ENCODE data around the gene VASP. TPM values are rescaled to one million over a fixed set of nuclear protein-coding genes. Genes with fewer than 3 reads are reported as not detected.

The VASP gene
- total and polyA plus RNA-seq, 2 experiments from 2014 or later = 60.3 to 147 TPM

GRCh38 chr19:45505996-45506245 lies 1.4 kb upstream of the VASP start:
- Histone ChIP-seq H3K27ac (ENCODE audit: low read depth) (peak overlapping the region; percentile 80), H3K4me3 (peak overlapping the region; percentile 99), H3K9me2 (ENCODE audit: insufficient read depth) (no peaks in the 10 kb centered on the region), H3K4me1 (ENCODE audit: insufficient read depth) (peaks cover 21% of the 10 kb centered on the region), H3F3A (replicated peaks; ENCODE audit: low read depth) (peaks cover 14% of the 10 kb centered on the region), H3K36me3 (ENCODE audit: insufficient read depth) (no peaks in the 10 kb centered on the region), H3K4me2 (peak overlapping the region; percentile 95), H4K20me1 (replicated peaks; ENCODE audit: insufficient read depth) (peaks cover 2% of the 10 kb centered on the region; the same call in 1 of the 2 replicates), H3K79me2 (replicated peaks; ENCODE audit: insufficient read depth) (peaks cover 36% of the 10 kb centered on the region), H3K27me3 (ENCODE audit: insufficient read depth) (no peaks in the 10 kb centered on the region), H2AFZ (0 out of 2 replicates have a peak overlapping the region, but pooled peaks have one; percentile 14)
- DNase-seq (ENCODE audit: low spot score) (no peak), ATAC-seq (no peak)
- Mint-ChIP-seq H3K9me3 (no peaks in the 10 kb centered on the region; the same call in 2 of the 3 replicates), H3K27ac (peak overlapping the region; percentile 62; the same call in 1 of the 2 replicates), H3K27me3 (ENCODE audit: insufficient read depth, low read depth, poor library complexity) (peaks cover 14% of the 10 kb centered on the region), H3K36me3 (ENCODE audit: low read depth) (peaks cover 7% of the 10 kb centered on the region), H3K4me1 (peaks cover 29% of the 10 kb centered on the region), H3K4me3 (peak overlapping the region; percentile 63)
- no peak for TF ChIP-seq JUNB (IDR thresholded peaks at IDR 0.05; ENCODE audit: unreplicated experiment)
- TF ChIP-seq ZNF331 (CRISPR knock-in tag; IDR thresholded peaks at IDR 0.05; ENCODE audit: low read depth) = no peak
- no peak for TF ChIP-seq CREB1 (CRISPR knock-in tag; IDR thresholded peaks at IDR 0.05; ENCODE audit: low read depth)
- no peak for TF ChIP-seq ZNF462 (CRISPR knock-in tag; IDR thresholded peaks at IDR 0.05)
- TF ChIP-seq ETS1 (IDR thresholded peaks at IDR 0.05) = no peak
- TF ChIP-seq EZH2 (IDR thresholded peaks at IDR 0.05; ENCODE audit: low read depth, unreplicated experiment) = no peak
- TF ChIP-seq STAT1 (IDR thresholded peaks at IDR 0.05; ENCODE audit: unreplicated experiment) = no peak
- TF ChIP-seq CTCF (conservative IDR thresholded peaks at IDR 0.05; ENCODE audit: low read depth in 2 of 2) = no peak
- TF ChIP-seq EZH2phosphoT487 (IDR thresholded peaks at IDR 0.05; ENCODE audit: unreplicated experiment) = no peak
- no peak for TF ChIP-seq ZNF114 (CRISPR knock-in tag; IDR thresholded peaks at IDR 0.05)
- no peak for TF ChIP-seq POLR2AphosphoS5 (IDR thresholded peaks at IDR 0.05; ENCODE audit: low read depth)
- TF ChIP-seq, protein P1, sequence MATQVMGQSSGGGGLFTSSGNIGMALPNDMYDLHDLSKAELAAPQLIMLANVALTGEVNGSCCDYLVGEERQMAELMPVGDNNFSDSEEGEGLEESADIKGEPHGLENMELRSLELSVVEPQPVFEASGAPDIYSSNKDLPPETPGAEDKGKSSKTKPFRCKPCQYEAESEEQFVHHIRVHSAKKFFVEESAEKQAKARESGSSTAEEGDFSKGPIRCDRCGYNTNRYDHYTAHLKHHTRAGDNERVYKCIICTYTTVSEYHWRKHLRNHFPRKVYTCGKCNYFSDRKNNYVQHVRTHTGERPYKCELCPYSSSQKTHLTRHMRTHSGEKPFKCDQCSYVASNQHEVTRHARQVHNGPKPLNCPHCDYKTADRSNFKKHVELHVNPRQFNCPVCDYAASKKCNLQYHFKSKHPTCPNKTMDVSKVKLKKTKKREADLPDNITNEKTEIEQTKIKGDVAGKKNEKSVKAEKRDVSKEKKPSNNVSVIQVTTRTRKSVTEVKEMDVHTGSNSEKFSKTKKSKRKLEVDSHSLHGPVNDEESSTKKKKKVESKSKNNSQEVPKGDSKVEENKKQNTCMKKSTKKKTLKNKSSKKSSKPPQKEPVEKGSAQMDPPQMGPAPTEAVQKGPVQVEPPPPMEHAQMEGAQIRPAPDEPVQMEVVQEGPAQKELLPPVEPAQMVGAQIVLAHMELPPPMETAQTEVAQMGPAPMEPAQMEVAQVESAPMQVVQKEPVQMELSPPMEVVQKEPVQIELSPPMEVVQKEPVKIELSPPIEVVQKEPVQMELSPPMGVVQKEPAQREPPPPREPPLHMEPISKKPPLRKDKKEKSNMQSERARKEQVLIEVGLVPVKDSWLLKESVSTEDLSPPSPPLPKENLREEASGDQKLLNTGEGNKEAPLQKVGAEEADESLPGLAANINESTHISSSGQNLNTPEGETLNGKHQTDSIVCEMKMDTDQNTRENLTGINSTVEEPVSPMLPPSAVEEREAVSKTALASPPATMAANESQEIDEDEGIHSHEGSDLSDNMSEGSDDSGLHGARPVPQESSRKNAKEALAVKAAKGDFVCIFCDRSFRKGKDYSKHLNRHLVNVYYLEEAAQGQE (IDR thresholded peaks at IDR 0.05; ENCODE audit: unreplicated experiment) = no peak
- TF ChIP-seq NANOG (IDR thresholded peaks at IDR 0.05; ENCODE audit: borderline replicate concordance) = no peak

Data from GM23338 (cell line).